Activated naive CD4-positive, alpha-beta T cell treated with anti-CD3 and anti-CD28 coated beads, Interleukin-2, amount 50 U/mL, for 72 hours (primary cell): Measurements from ENCODE around the gene SLMAP. TPM values are rescaled to one million over a fixed set of nuclear protein-coding genes. Genes with fewer than 3 reads are reported as not detected.
"Not testable (repeated sequence)": the region's sequence is repeated elsewhere in the genome, so short reads cannot be mapped to it uniquely, and the experiment has no call there.

Experiments
- ATAC-seq, 2 donors: fragments of 150-1000 bp; cut with Tn5 transposase; 2 replicates each; pipeline ENCODE4 v1.10.0; 2021; ENCODE audit warnings: mild to moderate bottlenecking in 2 of 2, moderate library complexity in 2 of 2
- DNase-seq, 2 donors: peaks; one replicate each; pipeline ENCODE4 v3.0.0; 2021 to 2022; ENCODE audit warnings: low spot score in 2 of 2
- H3K27ac Mint-ChIP-seq, 2 donors: one replicate each; pipeline ENCODE4 v1.8.0; 2022; ENCODE audit warnings: mild to moderate bottlenecking in 2 of 2, mixed read lengths in 2 of 2
- H3K36me3 Mint-ChIP-seq, 2 donors: one replicate each; pipeline ENCODE4 v1.8.0; 2022; ENCODE audit warnings: mixed read lengths in 2 of 2
- H3K9me3 Mint-ChIP-seq, 2 donors: one replicate each; pipeline ENCODE4 v1.8.0; 2022; ENCODE audit warnings: mixed read lengths in 2 of 2
- total RNA-seq, 2 donors: library from RNA; stranded (reverse); gene quantifications; one replicate each; pipeline ENCODE4 v1.2.3, GENCODE V29; 2022

The SLMAP gene
- total RNA-seq, 2 donors from 2014 or later: 44.1 to 44.8 TPM

- Mint-ChIP-seq H3K9me3 (peaks cover 0 to 1% of the 10 kb centered on the region in 2 donors), H3K36me3 (no peaks in the 10 kb centered on the region), H3K27ac (peak overlapping the region; percentile 25 to 76)
- no peak for DNase-seq
- ATAC-seq: peak; percentile 94 to 99
Observed at GRCh38 chr3:57805674-57806073, 49.6 kb downstream of the SLMAP start.

DNA sequence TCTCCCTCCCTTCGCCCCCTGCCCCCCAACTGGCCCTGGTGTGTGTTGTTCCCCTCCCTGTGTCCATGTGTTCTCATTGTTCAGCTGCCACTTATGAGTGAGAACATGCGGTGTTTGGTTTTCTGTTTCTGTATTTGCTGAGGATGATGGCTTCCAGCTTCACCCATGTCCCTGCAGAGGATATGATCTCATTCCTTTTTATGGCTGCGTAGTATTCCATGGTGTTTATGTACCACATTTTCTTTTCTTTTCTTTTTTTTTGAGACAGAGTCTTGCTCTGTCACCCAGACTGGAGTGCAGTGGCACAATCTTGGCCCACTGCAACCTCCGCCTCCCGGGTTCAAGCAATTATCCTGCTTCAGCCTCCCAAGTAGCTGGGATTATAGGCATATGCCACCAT lies 50.1 kb downstream of the SLMAP start:
- not testable (repeated sequence) for H3K9me3 Mint-ChIP-seq, DNase-seq, H3K36me3 Mint-ChIP-seq, ATAC-seq
- H3K27ac Mint-ChIP-seq: peak overlapping the region in 1 of 2 donors; percentile 76

- H3K9me3 Mint-ChIP-seq: peaks cover 0 to 8% of the 10 kb centered on the region in 2 donors
- no peak for ATAC-seq
- DNase-seq: no peak
- no peak overlapping the region for H3K27ac Mint-ChIP-seq
- no peaks in the 10 kb centered on the region for H3K36me3 Mint-ChIP-seq
Observed at GRCh38 chr3:57808961-57809608, 53.0 kb downstream of the SLMAP start.

- H3K27ac Mint-ChIP-seq: no peak overlapping the region
- ATAC-seq (no peak), DNase-seq (no peak)
- H3K9me3 Mint-ChIP-seq: peaks cover 0 to 8% of the 10 kb centered on the region in 2 donors
- no peaks in the 10 kb centered on the region for H3K36me3 Mint-ChIP-seq
Observed at GRCh38 chr3:57809609-57809968, 53.5 kb downstream of the SLMAP start.

- no peaks in the 10 kb centered on the region for H3K36me3 Mint-ChIP-seq
- H3K27ac Mint-ChIP-seq: no peak overlapping the region
- no peak for ATAC-seq
- DNase-seq: no peak
- H3K9me3 Mint-ChIP-seq: peaks cover 0 to 8% of the 10 kb centered on the region in 2 donors
Observed at GRCh38 chr3:57810048-57810447, 53.9 kb downstream of the SLMAP start.

- ATAC-seq (no peak), DNase-seq (no peak)
- no peak overlapping the region for H3K27ac Mint-ChIP-seq
- peaks cover 0 to 8% of the 10 kb centered on the region in 2 donors for H3K9me3 Mint-ChIP-seq
- no peaks in the 10 kb centered on the region for H3K36me3 Mint-ChIP-seq
Observed at GRCh38 chr3:57810471-57811137, 54.5 kb downstream of the SLMAP start.

- Mint-ChIP-seq H3K27ac (peak overlapping the region in 1 of 2 donors; percentile 50), H3K36me3 (no peaks in the 10 kb centered on the region)
- peak; percentile 38 to 49 for ATAC-seq
Observed at GRCh38 chr3:57815036-57815435, 58.9 kb downstream of the SLMAP start.

GRCh38 chr3:57816471-57817095 lies 60.5 kb downstream of the SLMAP start:
- ATAC-seq: no peak
- DNase-seq: no peak
- Mint-ChIP-seq H3K36me3 (no peaks in the 10 kb centered on the region), H3K27ac (peak overlapping the region in 1 of 2 donors; percentile 7), H3K9me3 (peaks cover 0 to 5% of the 10 kb centered on the region in 2 donors)

More at GRCh38 chr3:57815036-57815435, 58.9 kb downstream of the SLMAP start:
- DNase-seq: peak in 1 of 2 donors; percentile 13
- H3K9me3 Mint-ChIP-seq: peaks cover 0 to 8% of the 10 kb centered on the region in 2 donors

DNA sequence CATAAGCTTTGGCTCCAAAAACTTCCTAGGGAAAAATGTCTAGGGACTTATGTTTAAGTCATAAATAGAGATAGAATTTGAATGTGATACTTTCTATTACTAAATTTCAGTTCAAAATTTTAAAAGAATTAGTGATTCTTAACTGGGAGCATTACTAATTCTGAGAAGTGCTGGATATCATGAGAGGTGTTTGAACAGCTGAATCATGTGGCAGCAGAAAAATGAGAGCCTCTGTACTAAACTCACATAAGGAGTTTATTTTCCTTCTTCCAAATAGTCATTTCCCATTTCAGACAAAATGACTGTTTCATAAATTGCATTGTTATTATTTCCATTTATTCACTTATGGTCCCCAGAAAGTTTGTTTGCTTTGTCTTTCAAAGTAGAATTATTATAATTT lies 62.7 kb downstream of the SLMAP start:
- ATAC-seq: peak; percentile 46 to 89
- no peak overlapping the region for H3K27ac Mint-ChIP-seq
- no peak for DNase-seq
- H3K9me3 Mint-ChIP-seq: no peaks in the 10 kb centered on the region
- H3K36me3 Mint-ChIP-seq: no peaks in the 10 kb centered on the region

- Mint-ChIP-seq H3K27ac (no peak overlapping the region), H3K36me3 (no peaks in the 10 kb centered on the region)
Observed at GRCh38 chr3:57820479-57820878, 64.4 kb downstream of the SLMAP start.

GRCh38 chr3:57821765-57822164 lies 65.7 kb downstream of the SLMAP start:
- Mint-ChIP-seq H3K9me3 (no peaks in the 10 kb centered on the region), H3K36me3 (no peaks in the 10 kb centered on the region), H3K27ac (no peak overlapping the region)
- DNase-seq (no peak), ATAC-seq (no peak)

More at GRCh38 chr3:57820479-57820878, 64.4 kb downstream of the SLMAP start:
- H3K9me3 Mint-ChIP-seq: no peaks in the 10 kb centered on the region
- DNase-seq (no peak), ATAC-seq (no peak)

DNA sequence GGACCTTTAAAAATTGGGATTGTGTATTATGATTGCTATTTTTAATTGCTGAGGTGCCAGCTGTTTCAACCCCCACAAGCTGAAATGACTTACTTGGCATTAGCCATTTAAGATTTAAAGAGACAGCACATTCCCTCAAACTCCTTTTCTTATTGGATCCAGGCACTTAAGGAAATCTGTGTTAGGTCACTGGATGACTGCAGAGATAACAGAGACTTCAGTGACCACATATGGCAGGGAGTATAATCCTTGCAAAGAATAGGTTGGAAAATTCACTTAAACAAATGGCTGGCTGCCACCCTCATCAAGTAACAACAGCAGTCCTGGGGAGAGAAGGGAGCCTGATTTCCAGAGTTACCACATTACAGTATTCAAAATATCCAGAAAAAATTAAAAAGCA lies 66.6 kb downstream of the SLMAP start:
- H3K36me3 Mint-ChIP-seq: no peaks in the 10 kb centered on the region
- H3K9me3 Mint-ChIP-seq: no peaks in the 10 kb centered on the region
- no peak overlapping the region for H3K27ac Mint-ChIP-seq
- DNase-seq (no peak), ATAC-seq (no peak)

DNA sequence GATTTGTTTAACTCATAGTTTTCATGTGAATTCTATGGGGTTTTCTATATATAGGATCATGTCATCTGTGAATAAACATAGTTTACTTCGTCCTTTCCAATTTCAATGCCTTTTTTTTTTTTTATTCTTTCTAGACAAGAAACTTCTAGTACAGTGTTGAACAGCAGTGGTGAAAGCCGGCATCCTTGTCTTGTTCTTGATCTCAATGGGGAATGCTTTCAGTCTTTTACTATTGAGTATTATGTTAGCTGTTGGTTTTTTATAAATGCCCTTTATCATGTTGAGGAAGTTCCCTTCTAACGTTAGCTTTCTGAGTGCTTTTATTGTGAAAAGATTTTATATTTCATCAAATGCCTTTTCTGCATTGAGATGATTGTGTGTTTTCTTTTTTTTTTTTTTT lies 69.0 kb downstream of the SLMAP start:
- no peaks in the 10 kb centered on the region for H3K9me3 Mint-ChIP-seq
- no peak for ATAC-seq
- H3K27ac Mint-ChIP-seq: no peak overlapping the region
- H3K36me3 Mint-ChIP-seq: no peaks in the 10 kb centered on the region
- no peak for DNase-seq

- no peaks in the 10 kb centered on the region for H3K36me3 Mint-ChIP-seq
- H3K27ac Mint-ChIP-seq: no peak overlapping the region
Observed at GRCh38 chr3:57826245-57826951, 70.3 kb downstream of the SLMAP start.

GRCh38 chr3:57826952-57827723 lies 71.0 kb downstream of the SLMAP start:
- no peaks in the 10 kb centered on the region for H3K9me3 Mint-ChIP-seq
- no peak for DNase-seq
- H3K36me3 Mint-ChIP-seq: peaks cover 0 to 6% of the 10 kb centered on the region in 2 donors
- H3K27ac Mint-ChIP-seq: no peak overlapping the region
- ATAC-seq: no peak

More at GRCh38 chr3:57826245-57826951, 70.3 kb downstream of the SLMAP start:
- no peak for ATAC-seq
- H3K9me3 Mint-ChIP-seq: no peaks in the 10 kb centered on the region
- no peak for DNase-seq

GRCh38 chr3:57827757-57828156 lies 71.6 kb downstream of the SLMAP start:
- DNase-seq (no peak), ATAC-seq (no peak)
- no peak overlapping the region for H3K27ac Mint-ChIP-seq

More at GRCh38 chr3:57827757-57828156, 71.6 kb downstream of the SLMAP start:
- H3K36me3 Mint-ChIP-seq: peaks cover 0 to 9% of the 10 kb centered on the region in 2 donors
- H3K9me3 Mint-ChIP-seq: no peaks in the 10 kb centered on the region
